Measurements from ENCODE around the gene DDX24. TPM values are rescaled to one million over a fixed set of nuclear protein-coding genes. Genes with fewer than 3 reads are reported as not detected.

Gene DDX24
- total RNA-seq, 1 donor from 2014 or later, result 54.2 TPM

- no peak for DNase-seq (ENCODE audit: low spot score)
Measured at GRCh38 chr14:94034886-94035285, 46.1 kb downstream of the DDX24 start.

GRCh38 chr14:94031883-94032279, 49.1 kb downstream of the DDX24 start:
- ATAC-seq (no peak), DNase-seq (ENCODE audit: low spot score) (no peak)

More at GRCh38 chr14:94034886-94035285, 46.1 kb downstream of the DDX24 start:
- ATAC-seq, result no peak

GRCh38 chr14:94031161-94031882, 49.7 kb downstream of the DDX24 start:
- no peak for ATAC-seq
- DNase-seq (ENCODE audit: low spot score), result no peak

- ATAC-seq (no peak), DNase-seq (ENCODE audit: low spot score) (no peak)
Measured at GRCh38 chr14:94030571-94030970, 50.4 kb downstream of the DDX24 start.

GRCh38 chr14:94029671-94030203, 51.3 kb downstream of the DDX24 start:
- DNase-seq (ENCODE audit: low spot score) (no peak), ATAC-seq (no peak)

- DNase-seq (ENCODE audit: low spot score), result no peak
- no peak for ATAC-seq
Measured at GRCh38 chr14:94029265-94029664, 51.7 kb downstream of the DDX24 start.

GRCh38 chr14:94028450-94028826, 52.6 kb downstream of the DDX24 start:
- no peak for ATAC-seq
- DNase-seq (ENCODE audit: low spot score), result no peak

GRCh38 chr14:94027566-94028449, 53.2 kb downstream of the DDX24 start:
- ATAC-seq (peak; percentile 67), DNase-seq (ENCODE audit: low spot score) (peak; percentile 72)

- no peak for DNase-seq (ENCODE audit: low spot score)
- ATAC-seq, result no peak
Measured at GRCh38 chr14:94026889-94027469, 54.0 kb downstream of the DDX24 start.

- DNase-seq (ENCODE audit: low spot score) (peak; percentile 99), ATAC-seq (peak; percentile 97)
Measured at GRCh38 chr14:94026173-94026888, 54.7 kb downstream of the DDX24 start, which contains the start of gene OTUB2. Gene OTUB2, plus strand, starts transcription at chr14:94026340. Its CDS starts 198 bp downstream, at chr14:94026538.

- DNase-seq (ENCODE audit: low spot score), result no peak
- no peak for ATAC-seq
Measured at GRCh38 chr14:94025720-94026119, 55.3 kb downstream of the DDX24 start.

- no peak for ATAC-seq
- DNase-seq (ENCODE audit: low spot score), result no peak
Measured at GRCh38 chr14:94024549-94024948, 56.5 kb downstream of the DDX24 start.

GRCh38 chr14:94022532-94023411, 58.2 kb downstream of the DDX24 start:
- ATAC-seq (no peak), DNase-seq (ENCODE audit: low spot score) (no peak)

- DNase-seq (ENCODE audit: low spot score) (no peak), ATAC-seq (no peak)
Measured at GRCh38 chr14:94021416-94022157, 59.4 kb downstream of the DDX24 start.

GRCh38 chr14:94021001-94021400, 60.0 kb downstream of the DDX24 start:
- no peak for ATAC-seq

GRCh38 chr14:94020267-94020666, 60.7 kb downstream of the DDX24 start:
- DNase-seq (ENCODE audit: low spot score), result no peak
- ATAC-seq, result no peak

More at GRCh38 chr14:94021001-94021400, 60.0 kb downstream of the DDX24 start:
- no peak for DNase-seq (ENCODE audit: low spot score)

- DNase-seq (ENCODE audit: low spot score), result no peak
- ATAC-seq, result no peak
Measured at GRCh38 chr14:94019329-94019728, 61.7 kb downstream of the DDX24 start.

GRCh38 chr14:94018308-94018707, 62.7 kb downstream of the DDX24 start:
- ATAC-seq (no peak), DNase-seq (ENCODE audit: low spot score) (no peak)

GRCh38 chr14:94016446-94016976, 64.5 kb downstream of the DDX24 start:
- ATAC-seq (no peak), DNase-seq (ENCODE audit: low spot score) (no peak)
